ENCODE results near the gene QRFP. TPM values are rescaled to one million over a fixed set of nuclear protein-coding genes. Genes with fewer than 3 reads are reported as not detected.
A peak's percentile ranks its signal among the peaks of the same experiment; 100 is the strongest.
"Not testable (repeated sequence)": the region's sequence is repeated elsewhere in the genome, so short reads cannot be mapped to it uniquely, and the experiment has no call there.

The QRFP gene
- total RNA-seq, 2 donors from 2014 or later, result not detected

DNA sequence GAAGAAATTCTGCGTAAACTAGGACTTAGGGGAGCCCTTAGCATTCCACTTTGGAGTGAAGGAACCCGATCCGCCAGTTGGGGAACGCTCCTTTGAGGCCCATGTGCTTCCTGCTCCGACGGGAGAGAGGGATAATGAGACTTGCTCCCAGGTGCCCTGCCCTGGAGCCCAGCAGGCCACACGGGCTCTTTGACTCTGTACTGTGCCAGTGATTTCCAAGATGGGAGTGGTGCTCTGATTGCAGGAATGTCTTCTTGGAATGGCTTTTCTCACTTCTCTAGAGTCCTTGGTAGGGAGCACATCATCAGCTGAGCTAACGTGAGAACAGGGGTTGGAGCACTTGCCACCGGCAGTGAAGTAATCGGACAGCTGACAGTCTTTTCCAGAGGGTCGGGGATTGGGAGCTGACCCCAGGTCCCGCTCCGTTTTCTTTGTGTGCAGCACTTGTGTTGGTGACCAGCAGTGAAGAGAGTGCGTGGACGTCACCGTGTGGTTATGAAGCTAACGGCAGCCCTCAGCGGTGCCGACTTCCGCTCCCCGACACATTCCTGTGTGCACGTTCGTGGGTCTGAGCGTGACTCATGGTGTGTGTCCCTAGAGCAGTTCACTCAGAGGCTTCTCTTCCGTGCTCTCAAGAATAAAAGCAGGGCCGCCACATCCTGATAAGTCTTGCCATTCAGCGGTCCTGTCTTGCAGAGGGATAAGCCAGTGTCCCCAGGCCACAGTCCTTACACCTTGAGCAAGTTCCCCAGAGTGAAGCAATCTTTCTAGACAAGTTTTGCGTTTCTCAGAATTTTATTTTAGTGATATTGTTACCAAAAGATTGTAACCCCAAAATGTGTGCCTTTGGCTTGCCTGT lies 35.9 kb downstream of the QRFP start:
- Mint-ChIP-seq H3K9me3 (no peaks in the 10 kb centered on the region), H3K27ac (no peak overlapping the region), H3K36me3 (no peaks in the 10 kb centered on the region)
- DNase-seq (ENCODE audit: low spot score in 2 of 2) (no peak), ATAC-seq (peak in 1 of 2 donors; percentile 66)

DNA sequence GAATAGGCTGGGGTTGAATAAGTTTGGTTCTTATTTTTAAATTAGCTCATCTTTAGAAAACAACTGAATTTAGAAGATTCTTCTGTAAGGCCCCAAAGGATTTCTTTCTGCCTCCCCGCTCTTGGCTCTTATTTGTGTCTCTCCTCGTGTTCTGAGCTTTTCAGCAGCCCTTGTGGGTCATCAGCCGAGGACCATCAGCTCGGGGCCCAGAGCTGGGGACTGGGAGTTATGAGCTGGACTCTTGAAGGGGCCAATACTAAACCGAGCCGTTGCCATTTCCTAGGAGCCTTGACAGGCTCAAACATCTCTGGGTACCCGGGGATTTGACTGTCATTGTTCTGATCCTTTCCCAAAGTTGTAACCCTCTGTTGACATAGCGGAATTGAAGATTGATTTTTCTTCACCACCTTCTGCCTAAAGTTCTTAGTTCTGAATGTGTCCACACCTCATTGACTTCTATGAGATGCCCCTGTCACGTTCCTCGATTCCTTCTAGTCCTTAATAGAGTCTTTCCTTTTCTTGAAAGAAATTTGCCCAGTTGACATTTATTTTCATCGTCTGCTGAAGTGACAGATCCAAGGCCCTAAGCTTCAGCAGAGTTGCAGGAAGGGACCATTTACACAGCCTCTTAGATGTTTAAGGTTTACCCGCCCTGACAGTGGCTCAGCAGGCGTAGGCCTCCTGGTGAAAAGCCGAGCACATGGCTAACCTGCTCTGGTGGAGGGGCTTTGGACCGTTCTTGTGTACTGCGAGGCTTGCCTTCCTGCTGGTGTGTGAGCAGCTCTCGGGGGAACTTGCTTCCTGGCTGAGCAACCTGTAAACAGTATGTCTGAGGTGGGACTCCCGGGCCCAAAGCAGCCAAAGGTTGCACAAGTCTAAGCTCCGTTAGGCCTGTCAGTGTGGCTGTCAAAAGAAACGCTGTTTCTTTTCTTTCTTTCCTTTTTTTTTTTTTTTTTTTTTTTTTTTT lies 37.6 kb downstream of the QRFP start:
- Mint-ChIP-seq H3K27ac (no peak overlapping the region), H3K36me3 (no peaks in the 10 kb centered on the region), H3K9me3 (no peaks in the 10 kb centered on the region)
- no peak for ATAC-seq
- DNase-seq (ENCODE audit: low spot score in 2 of 2), result no peak

GRCh38 chr9:130857864-130858738 lies 38.5 kb downstream of the QRFP start:
- Mint-ChIP-seq H3K27ac (no peak overlapping the region), H3K36me3 (no peaks in the 10 kb centered on the region), H3K9me3 (no peaks in the 10 kb centered on the region)
- ATAC-seq (no peak), DNase-seq (ENCODE audit: low spot score in 2 of 2) (no peak)

GRCh38 chr9:130856474-130856873 lies 40.1 kb downstream of the QRFP start:
- DNase-seq (ENCODE audit: low spot score in 2 of 2), result no peak

GRCh38 chr9:130854835-130855234 lies 41.8 kb downstream of the QRFP start:
- DNase-seq (ENCODE audit: low spot score in 2 of 2) (no peak), ATAC-seq (no peak)
- Mint-ChIP-seq H3K36me3 (no peaks in the 10 kb centered on the region), H3K9me3 (no peaks in the 10 kb centered on the region), H3K27ac (no peak overlapping the region)

More at GRCh38 chr9:130856474-130856873, 40.1 kb downstream of the QRFP start:
- no peaks in the 10 kb centered on the region for H3K9me3 Mint-ChIP-seq
- ATAC-seq, result no peak
- H3K27ac Mint-ChIP-seq, result no peak overlapping the region
- H3K36me3 Mint-ChIP-seq, result no peaks in the 10 kb centered on the region

DNA sequence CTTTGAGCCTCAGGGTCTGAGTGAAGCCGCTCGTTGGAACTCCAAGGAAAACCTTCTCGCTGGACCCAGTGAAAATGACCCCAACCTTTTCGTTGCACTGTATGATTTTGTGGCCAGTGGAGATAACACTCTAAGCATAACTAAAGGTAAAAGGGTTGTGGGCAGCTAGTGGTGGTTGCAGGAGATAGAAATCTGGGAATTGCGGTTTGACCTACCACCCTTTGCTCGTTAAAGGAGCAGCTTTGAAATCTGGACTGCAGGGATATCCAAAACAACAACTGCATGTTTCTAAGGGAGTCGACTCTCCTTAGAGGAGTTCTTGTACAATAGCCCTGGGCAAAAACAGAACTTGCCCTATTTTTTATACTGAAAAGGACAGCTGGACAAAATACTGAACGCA lies 42.5 kb downstream of the QRFP start:
- Mint-ChIP-seq H3K36me3 (no peaks in the 10 kb centered on the region), H3K27ac (peak overlapping the region in 1 of 2 donors; percentile 72), H3K9me3 (no peaks in the 10 kb centered on the region)
- ATAC-seq (no peak), DNase-seq (ENCODE audit: low spot score in 2 of 2) (no peak)

DNA sequence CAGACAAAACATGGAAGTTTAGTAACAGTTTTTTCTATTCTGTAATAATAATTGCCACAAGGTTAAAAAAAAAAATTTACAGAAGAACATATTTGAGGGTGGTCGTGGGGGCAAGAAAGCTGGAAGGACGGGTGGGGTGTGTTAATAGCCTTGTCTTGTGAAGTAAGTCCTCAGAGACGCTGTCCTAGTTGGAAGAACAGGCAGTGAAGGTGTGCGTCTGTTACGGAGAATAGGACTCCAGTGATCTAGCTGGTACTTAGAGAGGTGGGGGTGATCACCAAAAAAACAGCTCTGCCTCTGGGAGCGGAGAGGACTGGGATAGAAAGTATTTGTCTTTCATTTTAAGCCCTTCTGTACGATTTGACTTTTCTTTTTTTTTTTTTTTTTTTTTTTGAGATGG lies 43.8 kb downstream of the QRFP start:
- DNase-seq (ENCODE audit: low spot score in 2 of 2) (no peak), ATAC-seq (no peak)
- H3K36me3 Mint-ChIP-seq, result no peaks in the 10 kb centered on the region
- no peaks in the 10 kb centered on the region for H3K9me3 Mint-ChIP-seq
- H3K27ac Mint-ChIP-seq, result peak overlapping the region in 1 of 2 donors; percentile 15

- H3K36me3 Mint-ChIP-seq, result no peaks in the 10 kb centered on the region
- no peaks in the 10 kb centered on the region for H3K9me3 Mint-ChIP-seq
- ATAC-seq (no peak), DNase-seq (ENCODE audit: low spot score in 2 of 2) (no peak)
- no peak overlapping the region for H3K27ac Mint-ChIP-seq
These were observed 47.3 kb downstream of the QRFP start for GRCh38 chr9:130849356-130849755.

DNA sequence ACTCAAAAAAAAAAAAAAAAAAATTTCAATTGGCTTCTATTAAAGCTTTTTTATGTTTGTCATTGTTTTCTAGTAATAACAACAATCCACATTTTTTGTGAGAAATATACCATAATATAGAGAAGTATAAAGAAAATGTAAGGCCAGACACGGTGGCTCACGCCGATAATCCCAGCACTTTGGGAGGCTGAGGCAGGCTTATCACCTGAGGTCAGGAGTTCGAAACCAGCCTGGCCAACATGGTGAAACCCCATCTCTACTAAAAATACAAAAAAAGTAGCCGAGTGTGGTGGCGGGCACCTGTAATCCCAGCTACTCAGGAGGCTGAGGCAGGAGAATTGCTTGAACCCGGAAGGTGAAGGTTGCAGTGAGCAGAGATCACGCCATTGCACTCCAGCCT lies 48.1 kb downstream of the QRFP start:
- not testable (repeated sequence) for H3K9me3 Mint-ChIP-seq; H3K36me3 Mint-ChIP-seq; H3K27ac Mint-ChIP-seq; ATAC-seq; DNase-seq (ENCODE audit: low spot score in 2 of 2)

GRCh38 chr9:130847306-130848217 lies 49.0 kb downstream of the QRFP start:
- ATAC-seq (no peak), DNase-seq (ENCODE audit: low spot score in 2 of 2) (no peak)
- Mint-ChIP-seq H3K36me3 (no peaks in the 10 kb centered on the region), H3K27ac (no peak overlapping the region), H3K9me3 (no peaks in the 10 kb centered on the region)

- Mint-ChIP-seq H3K9me3 (no peaks in the 10 kb centered on the region), H3K27ac (no peak overlapping the region), H3K36me3 (no peaks in the 10 kb centered on the region)
- ATAC-seq (no peak), DNase-seq (ENCODE audit: low spot score in 2 of 2) (no peak)
These were observed 49.9 kb downstream of the QRFP start for GRCh38 chr9:130846487-130847305.

- Mint-ChIP-seq H3K9me3 (no peaks in the 10 kb centered on the region), H3K36me3 (no peaks in the 10 kb centered on the region), H3K27ac (no peak overlapping the region)
- ATAC-seq, result no peak
- DNase-seq (ENCODE audit: low spot score in 2 of 2), result no peak
These were observed 50.6 kb downstream of the QRFP start for GRCh38 chr9:130845901-130846481.

DNA sequence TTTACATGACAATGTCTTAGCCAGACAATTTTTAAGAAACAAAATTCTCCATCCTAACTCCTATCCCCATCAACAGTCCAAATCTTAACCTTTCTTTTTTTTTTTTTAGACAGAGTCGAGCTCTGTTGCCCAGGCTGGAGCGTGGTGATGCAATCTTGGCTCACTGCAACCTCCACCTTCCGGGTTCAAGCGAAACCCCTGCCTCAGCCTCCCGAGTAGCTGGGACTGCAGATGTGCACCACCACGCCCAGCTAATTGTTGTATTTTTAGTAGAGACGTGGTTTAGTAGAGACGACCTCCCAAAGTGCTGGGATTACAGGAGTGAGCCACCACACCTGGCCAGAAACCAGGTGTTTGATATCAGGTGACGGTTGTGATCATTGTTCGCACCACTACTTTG lies 51.4 kb downstream of the QRFP start:
- Mint-ChIP-seq H3K27ac (no peak overlapping the region), H3K9me3 (no peaks in the 10 kb centered on the region), H3K36me3 (no peaks in the 10 kb centered on the region)
- DNase-seq (ENCODE audit: low spot score in 2 of 2) (no peak), ATAC-seq (no peak)

DNA sequence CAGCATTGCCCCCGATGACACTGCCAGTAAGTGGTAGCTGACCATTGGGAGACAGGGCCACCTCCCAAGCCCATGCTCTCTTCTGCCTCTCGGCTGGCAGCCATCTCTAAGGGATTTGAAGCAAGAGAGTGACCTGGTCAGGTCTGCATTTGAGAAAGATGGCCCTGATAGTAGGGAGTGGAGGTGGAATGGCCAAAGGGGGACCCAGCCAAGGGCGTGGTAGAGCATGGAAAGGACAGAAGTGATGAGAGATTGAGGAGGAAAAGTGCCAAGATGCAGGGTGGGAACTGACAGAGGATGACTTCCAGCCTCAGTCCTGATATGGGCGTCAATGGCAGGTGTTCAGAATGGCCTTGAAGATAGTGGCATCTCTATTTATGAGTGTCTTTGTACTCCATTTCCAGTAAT lies 52.6 kb downstream of the QRFP start:
- Mint-ChIP-seq H3K9me3 (no peaks in the 10 kb centered on the region), H3K36me3 (no peaks in the 10 kb centered on the region), H3K27ac (no peak overlapping the region)
- DNase-seq (ENCODE audit: low spot score in 2 of 2) (no peak), ATAC-seq (no peak)
